Measurements from ENCODE around the gene STK4. TPM values are rescaled to one million over a fixed set of nuclear protein-coding genes. Genes with fewer than 3 reads are reported as not detected.

The STK4 gene
- total RNA-seq, 4 donors from 2014 or later: 9.0 to 43.6 (median 29.6) TPM

- Histone ChIP-seq H3K27ac (no peak overlapping the region), H3K36me3 (no peaks in the 10 kb centered on the region), H3K4me1 (no peaks in the 10 kb centered on the region), H3K27me3 (no peaks in the 10 kb centered on the region), H3K4me3 (no peak overlapping the region), H3K9me3 (no peaks in the 10 kb centered on the region)
- TF ChIP-seq CTCF (IDR thresholded peaks at IDR 0.05): no peak
- no peak for TF ChIP-seq POLR2A (IDR thresholded peaks at IDR 0.05)
- intact Hi-C loops (cut with DNase I; ENCODE audit: low total_unique reads): no loop called here
- DNase-seq: no peak
Measured at GRCh38 chr20:45115386-45115774, 149.1 kb downstream of the STK4 start.

- no peaks in the 10 kb centered on the region for H3K36me3 ChIP-seq
- no peak for DNase-seq
- H3K9me3 ChIP-seq: no peaks in the 10 kb centered on the region
- H3K4me3 ChIP-seq: no peak overlapping the region
- H3K27ac ChIP-seq: no peak overlapping the region
- H3K4me1 ChIP-seq: no peaks in the 10 kb centered on the region
- TF ChIP-seq POLR2A (IDR thresholded peaks at IDR 0.05): no peak
- no peak for TF ChIP-seq CTCF (IDR thresholded peaks at IDR 0.05)
- H3K27me3 ChIP-seq: no peaks in the 10 kb centered on the region
- intact Hi-C loops (cut with DNase I; ENCODE audit: low total_unique reads): no loop called here
Measured at GRCh38 chr20:45115829-45116228, 149.5 kb downstream of the STK4 start.

GRCh38 chr20:45117581-45117980 lies 151.3 kb downstream of the STK4 start:
- intact Hi-C loops (cut with DNase I; ENCODE audit: low total_unique reads): no loop called here
- no peaks in the 10 kb centered on the region for H3K4me1 ChIP-seq
- H3K36me3 ChIP-seq: no peaks in the 10 kb centered on the region
- DNase-seq: no peak
- H3K9me3 ChIP-seq: no peaks in the 10 kb centered on the region
- no peak overlapping the region for H3K27ac ChIP-seq
- H3K27me3 ChIP-seq: no peaks in the 10 kb centered on the region
- TF ChIP-seq CTCF (IDR thresholded peaks at IDR 0.05): no peak
- TF ChIP-seq POLR2A (IDR thresholded peaks at IDR 0.05): no peak
- no peak overlapping the region for H3K4me3 ChIP-seq

- DNase-seq: no peak
- H3K4me1 ChIP-seq: no peaks in the 10 kb centered on the region
- H3K9me3 ChIP-seq: no peaks in the 10 kb centered on the region
- no peak for TF ChIP-seq POLR2A (IDR thresholded peaks at IDR 0.05)
- TF ChIP-seq CTCF (IDR thresholded peaks at IDR 0.05): no peak
- no peak overlapping the region for H3K4me3 ChIP-seq
- intact Hi-C loops (cut with DNase I; ENCODE audit: low total_unique reads): no loop called here
- no peaks in the 10 kb centered on the region for H3K36me3 ChIP-seq
- H3K27me3 ChIP-seq: no peaks in the 10 kb centered on the region
- H3K27ac ChIP-seq: no peak overlapping the region
Measured at GRCh38 chr20:45118028-45118427, 151.7 kb downstream of the STK4 start.

- Histone ChIP-seq H3K9me3 (no peaks in the 10 kb centered on the region), H3K27me3 (no peaks in the 10 kb centered on the region), H3K36me3 (no peaks in the 10 kb centered on the region), H3K27ac (no peak overlapping the region), H3K4me3 (no peak overlapping the region), H3K4me1 (no peaks in the 10 kb centered on the region)
- intact Hi-C loops (cut with DNase I; ENCODE audit: low total_unique reads): no loop called here
- TF ChIP-seq CTCF (IDR thresholded peaks at IDR 0.05): no peak
- TF ChIP-seq POLR2A (IDR thresholded peaks at IDR 0.05): no peak
- no peak for DNase-seq
Measured at GRCh38 chr20:45119556-45120266, 153.4 kb downstream of the STK4 start.
